Measurements from ENCODE around the gene MIGA2.
A peak's percentile ranks its signal among the peaks of the same experiment; 100 is the strongest.

Gene MIGA2

DNA sequence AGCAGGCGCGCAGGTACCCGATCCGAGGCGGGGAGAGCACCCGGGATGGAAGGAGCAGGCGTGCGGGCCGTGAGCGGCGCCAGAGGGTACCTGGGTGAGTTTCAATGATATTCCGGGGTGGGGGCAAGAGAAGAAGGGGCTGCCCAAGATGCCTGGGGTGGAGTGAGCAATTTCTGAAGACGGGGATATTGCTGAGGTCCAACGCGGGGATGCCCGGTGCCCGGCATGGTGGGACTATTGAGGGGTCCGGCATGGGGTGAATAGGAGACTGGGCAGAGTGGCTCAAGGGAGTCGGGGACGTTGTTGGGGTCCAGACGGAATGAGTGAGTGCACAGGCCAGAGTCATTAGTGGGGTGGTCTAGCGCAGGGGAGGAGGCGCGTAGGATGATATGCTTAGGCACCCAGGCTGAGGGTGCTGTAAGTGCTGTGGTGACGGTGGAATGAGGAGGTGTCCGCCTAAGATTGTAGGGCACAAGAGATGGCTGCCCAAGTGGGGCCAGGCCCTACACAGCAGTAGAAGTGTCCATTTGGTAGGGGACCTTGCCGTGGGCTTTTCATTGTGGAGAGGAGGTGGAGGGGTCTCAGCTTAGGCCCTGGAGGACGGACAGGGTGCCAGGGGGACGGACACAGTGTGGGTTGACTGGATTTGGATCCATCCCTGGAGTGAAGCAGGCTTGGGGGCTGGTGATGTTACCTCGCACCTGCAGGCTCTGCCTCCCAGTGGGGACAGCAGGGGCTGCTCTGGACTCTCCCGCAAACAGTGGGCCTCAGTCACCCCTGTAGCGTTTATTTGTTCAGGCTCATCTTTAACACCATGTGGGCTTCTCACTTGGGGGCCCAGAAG, 719 bp downstream of the MIGA2 start:
- no peak for DNase-seq

DNA sequence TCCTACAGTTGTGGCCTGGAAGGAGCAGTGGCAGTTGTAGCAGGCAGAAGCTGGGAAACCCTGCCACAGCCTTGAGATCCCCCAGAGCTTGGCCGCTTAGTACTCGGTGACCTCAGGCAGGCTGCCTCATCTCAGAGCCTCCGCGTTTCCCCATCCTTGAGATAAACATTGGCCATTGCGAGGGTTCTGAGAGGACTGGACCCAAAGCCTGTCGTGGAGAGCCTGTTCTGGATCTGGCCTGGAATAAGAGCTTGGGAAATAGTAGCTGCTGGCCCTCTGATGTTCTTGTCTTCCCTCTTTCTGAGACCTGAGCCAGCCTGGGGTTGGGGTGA, 1.3 kb downstream of the MIGA2 start:
- no peak for DNase-seq

DNA sequence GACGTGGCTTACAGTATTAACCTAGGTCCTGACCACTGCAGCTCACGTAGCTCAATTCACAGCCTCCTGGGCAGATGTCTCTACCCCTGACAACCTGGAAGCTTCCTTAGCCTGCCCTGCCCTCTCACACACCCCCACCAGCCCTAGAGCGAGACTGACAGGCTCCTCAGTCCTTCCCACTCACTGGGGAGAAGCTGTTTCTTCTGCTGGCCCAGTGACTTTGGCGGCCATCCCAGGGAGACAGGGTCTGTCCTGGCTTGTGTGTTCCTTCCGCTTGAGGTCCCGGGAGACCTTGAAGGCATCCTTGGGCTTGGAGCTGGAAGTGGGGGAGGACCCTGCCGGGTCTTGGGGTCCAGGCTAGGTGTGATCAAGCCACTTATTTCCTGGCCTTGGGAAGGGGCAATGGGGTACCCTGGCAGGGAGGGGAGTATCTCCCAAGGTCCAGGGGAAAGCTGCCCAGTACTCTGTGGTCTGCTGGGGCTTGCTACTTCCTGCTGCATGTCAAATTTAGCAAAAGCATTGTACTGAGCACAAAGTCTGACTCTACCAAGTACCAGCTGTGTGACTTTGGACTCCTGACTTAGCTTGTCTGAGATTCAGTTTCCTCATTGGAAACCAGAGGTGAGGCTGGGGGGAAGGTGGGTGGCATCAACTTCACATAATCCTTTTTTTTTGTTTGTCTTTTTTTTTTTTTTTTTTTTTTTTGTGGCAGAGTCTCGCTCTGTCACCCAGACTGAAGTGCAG, 1.9 kb downstream of the MIGA2 start:
- peak in 2 of 56 donors; percentile 9 to 17 for DNase-seq

DNA sequence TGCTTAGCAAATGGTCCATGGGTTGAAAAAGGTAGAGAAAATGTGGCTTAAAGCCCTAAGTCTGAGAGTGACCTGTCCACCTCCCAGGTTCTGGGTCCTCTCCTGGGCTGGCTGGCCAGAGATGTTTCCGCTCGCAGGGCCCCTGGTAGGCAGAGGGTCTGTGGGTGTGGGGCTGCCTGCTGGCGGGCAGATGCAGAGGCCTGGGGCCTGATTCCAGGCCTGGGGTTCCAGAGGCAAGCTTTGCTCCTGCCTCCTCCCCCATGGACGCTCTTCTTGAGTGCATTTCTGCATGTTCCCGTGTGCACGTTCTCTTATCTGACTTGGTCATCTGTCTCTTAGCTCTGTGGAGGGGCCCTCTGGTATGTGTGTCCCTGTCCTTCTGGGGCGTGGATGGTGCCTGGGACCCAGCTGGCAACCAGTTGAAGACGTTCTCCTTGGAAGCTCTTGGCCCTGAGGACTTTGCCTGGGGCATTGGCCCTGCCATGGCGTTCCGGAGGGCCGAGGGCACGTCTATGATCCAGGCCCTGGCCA, 3.8 kb downstream of the MIGA2 start:
- DNase-seq, result no peak

DNA sequence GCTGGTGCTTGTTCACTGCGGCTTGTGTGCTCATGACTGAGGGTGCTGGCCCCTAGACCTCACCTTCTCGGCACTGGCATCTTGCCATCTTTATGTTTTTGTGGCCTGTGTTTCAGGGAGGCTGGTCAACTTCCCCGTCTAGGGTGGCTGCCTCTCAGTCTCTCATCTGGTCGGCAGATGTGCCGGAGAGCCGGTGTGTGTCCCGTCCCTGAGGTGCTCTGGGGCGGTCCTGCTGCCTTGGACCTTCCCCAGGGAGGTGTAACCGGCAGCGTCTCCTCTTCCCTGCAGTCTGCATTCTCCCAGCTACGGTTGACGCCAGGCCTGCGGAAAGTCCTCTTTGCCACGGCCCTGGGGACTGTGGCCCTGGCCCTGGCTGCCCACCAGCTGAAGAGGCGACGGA, 5.6 kb downstream of the MIGA2 start:
- no peak for DNase-seq

DNA sequence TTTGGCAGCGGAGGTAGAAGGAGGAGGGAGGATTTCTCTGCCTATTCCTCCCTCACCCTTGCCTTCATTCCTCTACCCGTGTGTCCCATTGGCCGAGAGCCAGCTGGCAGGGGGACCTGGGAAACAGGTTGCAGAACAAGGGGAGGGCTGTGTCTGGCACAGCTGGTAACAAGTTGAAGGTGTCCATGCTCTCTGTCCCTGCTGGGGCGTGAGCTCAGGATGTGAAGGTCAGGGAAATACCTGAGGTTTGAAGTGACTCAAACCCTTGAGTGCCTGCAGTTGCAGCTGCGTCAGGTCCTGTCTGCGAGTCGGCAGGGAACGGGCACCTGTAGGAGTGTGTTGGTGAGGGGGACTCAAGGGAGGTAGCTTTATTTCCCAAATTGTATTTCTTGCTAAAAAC, 16.2 kb downstream of the MIGA2 start:
- DNase-seq, result no peak

DNA sequence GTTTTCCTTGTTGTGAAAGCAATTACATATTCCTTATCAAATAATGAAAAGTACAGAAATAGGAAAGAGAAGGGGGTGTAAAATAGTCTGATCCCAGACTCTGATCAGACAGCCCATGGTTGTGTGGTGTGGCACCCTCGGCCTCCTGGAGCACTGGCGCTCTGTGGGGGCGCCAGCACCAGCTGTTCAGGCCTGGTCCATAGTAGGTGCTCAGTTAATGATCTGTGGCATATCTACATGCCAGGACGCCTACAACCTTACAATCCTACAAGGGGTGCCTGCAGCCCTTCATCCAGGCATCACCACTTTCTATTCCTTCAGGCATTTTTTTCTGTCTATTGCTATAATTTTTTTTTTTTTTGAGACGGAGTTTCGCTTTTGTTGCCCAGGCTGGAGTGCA, 16.6 kb downstream of the MIGA2 start:
- no peak for DNase-seq

DNA sequence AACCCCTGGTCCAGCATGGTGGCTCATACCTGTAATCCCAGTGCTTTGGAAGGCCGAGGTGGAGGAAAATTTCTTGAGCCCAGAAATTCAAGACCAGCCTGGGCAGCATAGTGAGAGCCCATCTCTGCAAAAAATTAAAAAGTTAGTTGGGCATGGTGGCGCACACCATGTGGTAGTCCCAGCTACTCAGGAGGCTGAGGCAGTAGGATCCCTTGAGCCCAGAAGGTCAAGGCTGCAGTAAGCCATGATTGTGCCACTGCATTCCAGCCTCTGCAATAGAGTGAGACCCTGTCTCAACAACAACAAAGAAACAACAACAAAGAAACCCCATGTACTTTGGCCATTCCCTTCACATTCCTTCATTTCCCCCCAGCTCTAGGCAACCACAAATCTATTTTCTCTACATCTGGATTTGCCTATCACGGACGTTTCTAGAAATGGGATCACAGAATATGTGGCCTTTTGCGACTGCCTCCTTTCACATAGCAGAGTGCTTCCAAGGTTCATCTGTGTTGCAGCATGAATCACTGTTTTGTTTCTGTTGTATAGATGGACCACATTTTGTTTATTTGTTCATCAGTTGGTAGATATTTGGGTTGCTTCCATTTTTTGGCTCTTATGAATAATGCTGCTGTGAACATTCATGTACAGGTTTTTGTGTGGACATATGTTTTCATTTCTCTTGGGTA, 17.9 kb downstream of the MIGA2 start:
- DNase-seq, result no peak

DNA sequence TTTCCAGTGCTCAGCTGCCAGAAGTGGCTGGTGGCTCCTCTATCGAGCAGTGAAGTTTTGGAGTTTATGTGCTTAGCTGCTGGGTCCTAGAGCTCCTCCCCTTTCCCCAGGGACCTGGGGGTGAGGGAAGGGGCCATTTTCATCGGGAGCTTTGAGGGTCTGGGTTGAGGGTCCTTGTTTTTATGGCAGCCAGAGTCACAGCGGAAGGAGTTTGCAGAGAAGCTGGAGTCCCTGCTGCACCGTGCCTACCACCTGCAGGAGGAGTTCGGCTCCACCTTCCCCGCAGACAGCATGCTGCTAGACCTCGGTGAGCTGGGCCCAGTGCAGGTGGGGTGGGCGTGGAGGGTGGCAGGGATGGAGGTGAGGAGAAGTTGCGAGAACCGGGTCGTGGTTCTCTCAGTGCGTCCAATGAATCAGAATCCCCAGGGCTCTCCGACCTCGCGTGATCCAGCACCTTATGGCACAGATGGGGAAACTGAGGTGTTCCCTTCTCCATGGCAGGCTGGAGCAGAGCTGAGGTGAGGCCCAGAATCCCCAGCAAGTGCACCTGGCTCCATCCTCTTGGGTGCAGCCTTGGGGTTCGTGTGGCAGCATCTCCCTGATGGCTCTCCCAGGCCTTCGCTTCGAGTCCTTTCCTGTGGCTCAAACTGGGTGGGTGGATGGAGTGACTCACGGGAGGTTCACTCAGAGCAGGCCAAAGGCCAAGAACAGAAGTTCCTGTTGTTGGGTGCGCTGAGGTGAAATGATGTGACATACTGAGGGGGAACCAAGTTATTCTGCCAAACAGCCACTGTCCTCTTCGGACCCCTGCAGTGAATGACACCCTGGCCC, 22.8 kb downstream of the MIGA2 start:
- no peak for DNase-seq

DNA sequence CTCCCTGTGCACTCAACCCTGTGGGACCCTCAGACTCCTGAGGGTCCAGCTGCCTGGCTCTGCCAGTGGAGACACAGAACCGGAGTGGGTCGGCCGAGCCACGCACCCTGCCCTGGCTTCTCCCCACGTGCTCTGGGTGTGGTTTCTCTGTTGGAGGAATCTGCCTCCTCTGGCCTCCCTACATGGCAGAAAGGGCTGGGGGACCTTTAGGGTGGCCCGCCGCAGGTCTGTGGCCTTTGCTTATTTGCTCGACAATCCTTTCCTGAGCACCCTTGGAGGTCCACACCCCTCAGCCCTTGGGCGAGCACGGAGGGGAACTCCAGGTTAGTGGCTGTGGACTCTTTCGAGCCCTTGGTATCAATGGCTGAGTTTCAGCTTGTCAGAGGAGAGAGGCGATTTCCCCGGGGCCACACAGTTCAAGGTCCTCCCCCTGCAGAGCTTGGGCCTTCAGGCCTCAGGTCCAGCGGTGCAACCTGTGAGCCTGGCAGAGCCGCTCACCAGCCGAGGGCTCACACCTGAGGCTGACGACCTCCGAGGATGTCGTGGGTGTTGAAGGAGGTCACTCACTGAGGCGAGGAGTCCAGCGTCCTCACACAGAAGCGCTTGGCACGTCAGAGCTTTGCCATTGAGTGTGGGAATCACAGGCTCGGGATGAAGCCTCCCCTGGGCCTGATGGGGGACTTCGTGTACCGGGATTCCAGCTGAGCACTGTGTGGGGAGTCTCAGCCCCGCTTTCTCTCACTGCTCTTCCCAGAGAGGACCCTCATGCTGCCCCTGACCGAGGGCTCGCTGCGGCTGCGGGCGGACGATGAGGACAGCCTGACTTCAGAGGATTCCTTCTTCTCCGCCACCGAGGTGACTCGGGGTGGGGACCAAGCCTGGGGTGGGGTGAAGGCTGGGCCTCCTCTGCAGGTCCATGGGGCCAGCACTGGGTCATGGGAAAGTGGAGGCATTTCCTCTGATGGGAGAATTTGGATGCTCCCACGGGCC, 23.7 kb downstream of the MIGA2 start:
- DNase-seq, result no peak

DNA sequence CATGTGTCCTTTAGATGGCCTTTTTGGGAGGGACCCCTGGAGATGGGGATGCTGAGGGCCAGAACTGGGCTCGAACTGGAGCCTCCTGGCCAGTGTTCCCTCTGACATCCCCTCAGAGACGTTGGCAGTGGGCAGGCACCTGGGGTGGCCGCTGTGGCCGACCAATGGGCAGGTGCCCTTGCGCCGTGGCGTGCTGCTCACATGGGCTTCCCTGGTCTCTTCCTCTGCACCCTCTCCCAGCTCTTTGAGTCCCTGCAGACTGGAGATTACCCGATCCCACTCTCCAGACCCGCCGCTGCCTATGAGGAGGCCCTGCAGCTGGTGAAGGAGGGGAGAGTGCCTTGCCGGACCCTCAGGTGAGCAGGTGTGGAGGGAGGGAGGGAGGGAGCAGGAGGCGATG, 24.6 kb downstream of the MIGA2 start:
- no peak for DNase-seq

DNA sequence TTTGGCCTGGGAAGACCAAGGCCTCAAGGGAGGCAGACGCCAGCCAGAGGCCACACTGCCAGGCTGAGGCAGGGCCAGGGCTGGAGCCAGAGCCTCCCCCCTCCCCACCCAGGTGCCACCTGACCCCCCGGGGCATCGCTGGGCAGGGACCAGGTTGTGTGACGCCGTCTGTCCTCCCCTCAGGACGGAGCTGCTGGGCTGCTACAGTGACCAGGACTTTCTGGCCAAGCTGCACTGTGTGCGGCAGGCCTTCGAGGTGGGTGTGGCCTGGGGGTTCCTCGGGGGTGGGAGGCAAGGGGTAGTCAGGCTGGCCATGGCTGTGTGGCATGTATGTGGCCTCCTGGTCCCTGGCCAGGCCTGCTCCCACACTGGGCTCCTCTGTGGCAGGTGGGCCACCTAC, 26.6 kb downstream of the MIGA2 start:
- DNase-seq, result no peak

DNA sequence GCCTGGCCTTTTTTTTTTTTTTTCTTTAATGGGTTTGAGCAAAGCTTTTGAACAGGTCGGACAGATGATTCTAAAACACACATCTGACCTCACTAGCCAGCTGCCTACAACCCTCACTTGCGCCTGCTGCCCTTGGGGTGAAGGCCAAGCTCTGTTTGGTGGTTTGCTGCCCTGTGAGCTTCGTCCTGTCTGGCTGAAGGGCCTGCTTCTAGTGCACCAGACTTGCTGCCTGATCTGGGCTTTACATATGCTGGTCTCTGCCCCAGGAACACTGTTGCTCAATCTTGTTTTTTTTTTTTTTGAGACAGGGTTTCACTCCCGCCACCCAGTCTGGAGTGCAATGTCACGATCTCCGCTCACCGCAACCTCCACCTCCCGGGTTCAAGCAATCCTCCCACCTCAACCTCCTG, 28.1 kb downstream of the MIGA2 start:
- no peak for DNase-seq

DNA sequence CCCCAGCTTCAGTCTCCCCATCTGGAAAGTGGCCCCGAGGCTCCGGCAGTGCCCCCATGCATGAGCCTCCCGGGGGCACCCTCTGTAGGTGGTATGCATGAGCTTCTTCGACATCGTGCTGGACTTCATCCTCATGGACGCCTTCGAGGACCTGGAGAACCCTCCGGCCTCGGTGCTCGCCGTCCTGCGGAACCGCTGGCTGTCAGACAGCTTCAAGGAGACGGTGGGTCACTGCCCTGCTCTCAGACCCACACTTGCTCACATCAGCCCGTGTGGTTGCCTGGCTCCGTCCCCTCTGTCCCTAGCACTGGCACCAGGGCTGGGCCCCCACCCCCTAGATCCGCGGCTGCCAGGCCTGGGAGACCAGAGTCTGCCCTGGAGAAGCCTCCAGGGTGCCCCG, 31.7 kb downstream of the MIGA2 start:
- no peak for DNase-seq

DNA sequence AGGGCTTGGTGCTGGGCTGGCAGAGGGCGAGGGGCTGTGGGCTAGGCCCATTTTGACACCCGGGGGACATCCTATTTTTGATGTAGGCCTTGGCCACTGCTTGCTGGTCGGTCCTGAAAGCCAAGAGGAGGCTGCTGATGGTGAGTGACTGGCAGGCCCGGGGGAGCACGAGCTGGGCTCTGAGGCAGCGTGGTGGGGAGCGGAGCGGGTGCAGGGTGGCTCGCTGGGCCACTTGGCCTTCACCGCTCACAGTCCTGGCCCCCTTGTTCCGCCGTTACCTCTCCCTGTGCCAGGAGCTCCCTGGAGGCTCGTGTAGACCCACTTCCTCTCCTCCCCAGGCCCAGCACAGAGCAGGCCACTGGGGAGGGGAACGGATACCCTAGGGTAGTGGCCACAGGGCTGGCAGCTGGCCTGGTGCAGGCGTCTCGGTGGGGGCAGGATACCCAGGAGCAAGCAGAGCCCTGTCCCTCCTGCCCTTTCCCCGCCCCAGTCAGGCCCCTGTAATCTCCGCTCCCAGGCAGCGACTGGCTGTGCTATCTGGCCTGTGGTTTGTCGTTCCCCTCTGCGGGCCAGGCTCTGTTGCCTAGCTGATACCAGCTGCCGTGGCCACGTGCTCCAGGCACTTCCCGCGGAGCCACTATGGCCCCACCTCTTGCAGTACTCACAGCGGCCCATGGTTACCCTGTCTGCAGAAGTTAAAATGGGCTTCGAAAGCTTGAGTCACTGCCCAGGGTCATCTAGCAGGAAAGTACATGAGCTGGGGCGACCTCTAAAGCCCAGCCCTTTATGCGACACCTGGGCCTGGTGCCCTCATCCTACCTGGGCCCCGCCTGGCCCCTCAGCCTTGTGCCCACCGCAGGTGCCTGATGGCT, 32.8 kb downstream of the MIGA2 start:
- DNase-seq, result peak in 35 of 56 donors; percentile 1 to 55 (median 19)

DNA sequence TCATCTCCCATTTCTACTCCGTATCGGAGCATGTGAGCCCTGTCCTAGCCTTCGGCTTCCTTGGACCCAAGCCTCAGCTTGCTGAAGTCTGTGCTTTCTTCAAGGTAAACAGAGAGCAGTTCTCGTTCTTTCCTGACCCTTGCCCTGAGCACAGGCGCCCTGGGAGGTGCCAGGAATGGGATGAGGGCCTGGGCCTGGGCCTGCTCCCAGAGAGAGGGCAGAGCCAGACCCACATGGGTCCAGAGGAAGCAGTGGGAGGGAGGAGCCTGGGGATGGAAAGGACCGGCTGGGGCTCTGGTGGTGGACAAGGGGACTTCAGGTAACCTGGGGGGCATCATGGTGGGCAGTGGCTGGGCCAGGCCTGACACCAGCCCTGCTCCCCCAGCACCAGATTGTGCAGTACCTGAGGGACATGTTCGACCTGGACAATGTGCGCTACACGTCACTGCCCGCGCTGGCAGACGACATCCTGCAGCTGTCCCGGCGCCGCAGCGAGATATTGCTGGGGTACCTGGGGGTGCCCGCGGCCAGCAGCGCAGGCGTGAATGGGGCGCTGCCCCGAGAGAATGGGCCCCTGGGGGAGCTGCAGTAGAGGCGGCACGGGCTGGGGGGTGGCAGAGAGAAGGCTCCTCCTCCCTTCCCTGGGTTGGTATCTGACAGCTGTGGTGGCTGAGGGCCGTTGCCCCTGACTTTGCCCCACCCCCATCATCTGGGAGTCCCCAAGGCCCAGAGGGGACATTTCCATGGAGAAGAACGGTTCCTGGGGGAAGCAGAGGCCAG, 33.6 kb downstream of the MIGA2 start:
- no peak for DNase-seq

DNA sequence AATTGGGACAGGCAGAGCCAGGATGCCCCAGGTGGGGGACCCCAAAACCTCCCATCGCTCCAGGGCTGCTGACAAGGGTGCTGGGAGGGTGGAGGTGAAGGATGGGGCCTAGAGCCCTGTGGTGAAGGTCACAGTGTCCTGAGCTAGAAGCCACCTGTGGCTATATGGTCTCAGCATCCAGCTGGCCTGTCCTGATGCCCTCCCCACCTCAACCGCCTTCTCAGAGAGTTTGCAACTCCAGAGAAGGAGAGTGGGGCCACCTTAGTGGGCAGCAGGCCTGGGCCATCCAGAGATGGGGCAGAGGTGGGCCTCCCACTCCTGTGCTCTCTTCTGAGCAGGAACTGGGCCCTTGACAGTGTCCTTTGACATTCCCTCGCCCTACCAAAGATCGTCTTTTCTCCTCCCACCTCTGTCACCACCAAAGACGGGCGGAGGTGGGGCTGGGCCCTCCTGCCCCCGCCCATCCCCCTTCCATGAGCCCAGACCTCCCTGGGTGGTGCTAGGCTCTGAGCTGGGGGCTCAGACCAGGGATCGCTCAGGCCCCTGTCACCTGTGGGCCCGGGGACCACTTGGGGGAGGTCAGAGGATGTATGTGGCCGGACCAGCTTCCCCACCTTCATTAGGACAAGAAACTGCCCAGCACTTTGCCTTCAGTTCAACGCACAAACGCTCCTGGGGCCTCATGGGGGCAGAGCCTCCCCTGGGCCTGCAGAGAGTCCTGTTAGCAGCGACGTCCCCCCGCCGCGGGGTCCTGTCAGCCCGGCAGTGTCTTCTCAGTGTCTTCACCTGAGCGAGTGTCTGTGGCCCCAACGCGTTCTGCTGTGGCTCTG, 34.5 kb downstream of the MIGA2 start:
- DNase-seq, result no peak
